HG03565 (cell line): ENCODE measurements around the gene ZCCHC24.
A peak's percentile ranks its signal among the peaks of the same experiment; 100 is the strongest.

Experiments
- ATAC-seq: cut with Tn5 transposase; IDR thresholded peaks from one replicate; pipeline ENCODE4 v1.9.1; 2021; ENCODE audit warnings: mild to moderate bottlenecking, moderate library complexity; ENCODE audit not compliant: unreplicated experiment

The ZCCHC24 gene

DNA sequence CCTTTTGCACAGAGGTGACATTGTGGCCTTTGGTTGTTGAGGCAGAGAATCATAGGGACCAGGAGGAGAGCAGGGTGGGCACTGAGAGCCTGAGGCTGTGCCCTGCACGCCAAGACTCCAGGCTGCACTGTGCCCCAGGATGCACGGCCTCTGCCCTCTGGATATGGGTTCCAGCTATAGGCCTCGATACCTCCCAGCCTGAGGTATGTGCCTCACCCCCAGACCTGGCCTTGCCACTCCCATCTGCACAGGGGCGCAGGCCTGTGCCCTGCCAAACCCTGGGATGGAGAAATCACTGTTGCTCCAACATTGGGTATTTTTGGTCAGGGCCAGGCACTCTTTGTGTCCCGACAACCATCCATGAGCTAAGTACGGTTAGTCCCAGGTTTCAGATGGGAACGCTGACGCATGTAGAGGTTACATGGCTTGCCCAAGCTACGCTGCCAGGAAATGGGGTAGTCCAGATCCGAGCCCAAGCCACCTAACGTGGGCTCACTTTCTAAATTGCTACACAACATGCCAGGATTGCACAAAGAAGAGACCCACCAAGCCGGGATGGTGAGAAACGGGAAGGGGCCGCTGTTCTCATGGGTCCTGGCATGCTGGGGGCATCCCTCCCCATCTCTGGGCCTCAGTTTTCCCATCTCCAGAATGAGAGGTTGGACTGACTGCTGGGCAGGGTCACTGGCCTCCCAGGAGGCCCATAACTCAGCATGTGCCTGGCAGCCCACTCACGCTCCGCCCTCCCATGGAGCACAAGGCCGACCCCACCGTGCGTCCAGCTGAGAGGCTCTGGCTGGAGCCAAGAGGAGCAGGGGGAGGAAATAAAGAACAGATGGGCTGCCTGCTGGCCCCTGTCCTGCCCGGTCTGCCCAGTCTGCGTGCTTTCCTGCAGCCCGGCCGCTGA lies 44.2 kb downstream of the ZCCHC24 start:
- ATAC-seq: no peak

GRCh38 chr10:79400146-79401004 lies 45.0 kb downstream of the ZCCHC24 start:
- peak; percentile 40 for ATAC-seq

- no peak for ATAC-seq
Measured at GRCh38 chr10:79399223-79399831, 46.1 kb downstream of the ZCCHC24 start.

- no peak for ATAC-seq
Measured at GRCh38 chr10:79398642-79399041, 46.8 kb downstream of the ZCCHC24 start.

DNA sequence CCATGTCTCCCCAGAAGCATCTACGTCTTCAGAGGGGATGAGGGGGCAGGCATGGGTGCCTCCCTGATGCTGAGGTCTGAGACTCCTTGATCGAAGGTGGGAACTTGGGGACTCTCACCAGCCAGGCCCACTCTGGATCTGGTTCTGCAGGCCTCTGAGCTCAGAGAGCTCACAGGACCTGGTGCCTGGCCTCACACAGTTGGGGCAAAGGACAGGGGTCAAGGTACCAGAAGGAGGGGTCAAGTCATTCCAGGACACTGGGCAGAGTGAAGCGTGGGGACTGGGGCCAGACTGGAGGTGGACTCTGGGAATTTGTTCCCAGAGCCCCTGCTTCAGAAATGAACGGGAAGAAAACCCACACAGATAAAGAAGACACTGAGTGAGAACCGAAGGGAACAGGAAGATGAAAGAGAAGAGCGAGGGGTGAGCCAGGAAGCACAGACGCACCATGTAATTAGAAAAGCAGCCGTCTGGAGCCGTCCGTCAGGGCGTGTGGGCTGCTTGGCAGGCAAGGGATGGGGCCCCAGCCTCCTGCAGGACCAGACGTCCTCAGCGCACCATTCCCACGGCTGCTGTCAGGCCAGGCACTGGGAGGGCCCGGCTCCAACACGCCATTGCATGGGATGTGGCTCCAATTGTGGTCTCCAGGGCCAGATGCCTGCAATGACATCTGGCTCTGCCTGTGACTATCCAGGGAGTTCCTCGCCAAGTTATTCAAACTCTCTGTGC lies 47.7 kb downstream of the ZCCHC24 start:
- ATAC-seq: no peak

GRCh38 chr10:79397051-79397450 lies 48.4 kb downstream of the ZCCHC24 start:
- ATAC-seq: no peak

DNA sequence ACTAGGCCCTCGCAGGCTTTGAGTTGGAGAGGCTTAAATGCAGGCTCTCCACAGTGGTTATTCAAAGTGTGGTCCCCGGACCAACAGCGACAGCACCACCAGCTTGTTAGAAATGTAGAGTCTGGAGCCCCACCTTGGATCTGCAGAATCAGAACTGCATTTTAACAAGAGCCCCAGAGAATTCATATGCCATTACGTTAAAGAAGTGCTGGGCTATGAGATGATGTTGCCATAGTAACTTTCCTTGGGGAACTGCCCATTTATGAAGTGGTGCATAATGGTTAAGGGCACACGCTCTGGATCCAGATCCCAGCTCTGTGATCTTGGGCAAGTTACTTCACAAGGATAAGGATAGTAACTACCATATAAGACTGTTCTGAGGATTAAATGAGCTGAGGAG lies 48.9 kb downstream of the ZCCHC24 start:
- ATAC-seq: no peak

- no peak for ATAC-seq
Measured at GRCh38 chr10:79394664-79395063, 50.8 kb downstream of the ZCCHC24 start.

DNA sequence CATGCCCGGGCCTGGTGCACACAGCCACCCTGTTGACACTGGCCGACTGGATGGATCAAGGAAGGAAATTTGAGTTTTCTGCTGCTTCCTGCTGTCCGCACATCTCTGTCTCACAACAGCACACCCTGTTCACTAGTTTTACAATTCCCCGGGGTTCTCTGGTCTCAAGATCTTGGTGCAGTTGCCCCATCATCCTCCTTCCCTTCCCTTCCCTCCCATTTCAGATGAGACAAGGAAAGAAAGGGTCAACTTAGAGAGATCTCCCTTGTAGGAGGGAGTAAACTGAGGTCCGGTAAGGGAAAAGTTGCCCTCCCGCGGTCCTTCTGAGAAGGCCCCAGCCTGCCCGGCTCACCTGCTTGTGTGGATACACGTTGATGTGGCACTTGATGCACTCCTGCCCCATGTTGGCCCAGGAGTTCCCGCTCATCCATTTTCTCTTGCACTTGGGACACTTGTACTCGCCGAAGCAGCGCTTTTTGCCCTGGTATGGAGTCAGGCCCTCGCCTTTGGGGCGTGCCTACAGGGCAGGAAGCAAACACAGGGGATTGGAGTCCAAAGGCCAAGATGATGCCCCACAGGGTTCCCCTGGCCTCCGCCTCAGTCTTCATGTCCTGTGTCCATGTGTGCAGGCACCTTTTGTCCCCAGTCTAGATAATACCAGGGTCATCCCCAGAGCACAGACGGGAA lies 51.4 kb downstream of the ZCCHC24 start:
- no peak for ATAC-seq

GRCh38 chr10:79393221-79393923 lies 52.1 kb downstream of the ZCCHC24 start:
- no peak for ATAC-seq

DNA sequence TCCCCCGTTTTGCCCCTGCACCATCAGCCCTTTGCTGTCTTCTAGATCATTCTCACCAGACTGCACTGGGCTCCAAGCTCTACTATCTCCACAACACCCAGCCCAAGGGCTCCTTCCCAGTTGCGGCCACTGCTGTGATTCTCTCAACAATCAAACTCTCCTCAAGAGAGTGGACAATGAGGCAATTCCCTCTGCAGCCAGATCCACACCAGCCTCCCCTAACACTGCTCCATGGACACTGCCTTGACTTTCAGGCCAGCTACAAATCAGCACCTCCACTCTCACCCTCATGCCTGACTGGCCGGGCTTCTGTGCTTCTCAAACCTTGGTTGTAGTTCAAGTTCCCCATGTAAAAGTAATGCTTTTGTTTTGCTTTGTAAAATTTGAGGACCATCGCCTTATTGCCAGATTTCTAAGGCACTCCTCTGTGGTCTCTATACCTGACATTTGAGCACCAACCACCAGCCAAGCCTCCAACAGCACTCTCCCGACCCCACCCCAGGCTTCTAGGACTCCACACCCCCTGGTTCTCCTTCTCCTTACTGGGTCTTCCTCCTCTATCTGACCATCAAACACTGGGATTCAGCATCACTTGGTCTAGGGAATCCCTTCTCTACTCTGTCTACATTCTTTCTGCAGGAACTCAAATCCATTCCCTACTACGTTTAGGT lies 52.8 kb downstream of the ZCCHC24 start:
- no peak for ATAC-seq

GRCh38 chr10:79392020-79392398 lies 53.4 kb downstream of the ZCCHC24 start:
- ATAC-seq: no peak

GRCh38 chr10:79391231-79392019 lies 54.0 kb downstream of the ZCCHC24 start:
- no peak for ATAC-seq

DNA sequence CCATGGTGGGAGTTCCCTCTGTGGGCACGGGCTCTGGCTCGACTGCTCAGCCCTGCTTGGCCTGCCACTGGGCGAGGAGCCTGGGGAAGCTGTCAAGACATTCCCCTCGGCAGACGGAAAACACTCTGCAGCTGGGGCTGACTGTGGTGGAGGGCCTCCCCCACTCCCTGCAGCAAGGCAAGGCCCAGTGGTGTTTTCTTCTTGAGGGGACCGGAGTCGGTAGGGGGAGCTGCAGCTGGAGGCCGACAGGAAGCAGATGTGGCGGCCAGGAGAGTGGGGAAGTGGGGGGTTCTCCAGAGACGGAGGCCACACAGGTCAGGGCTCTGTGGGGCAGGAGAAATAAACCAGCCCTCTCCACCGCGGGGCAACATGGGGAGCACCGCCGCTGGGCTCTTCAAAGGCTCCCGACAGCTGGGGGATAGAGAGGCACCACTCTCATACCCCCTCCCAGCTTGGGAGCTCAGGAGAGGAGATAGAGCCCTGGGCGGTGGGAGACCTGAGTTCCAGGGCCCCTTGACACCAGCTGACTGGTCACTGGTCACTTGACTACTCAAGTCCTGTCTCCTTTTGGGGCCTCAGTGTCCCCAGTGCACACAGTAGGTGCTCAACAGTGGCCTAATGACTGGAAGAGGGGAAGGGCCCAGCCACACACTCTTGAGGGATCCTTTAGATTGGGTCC lies 54.7 kb downstream of the ZCCHC24 start:
- no peak for ATAC-seq

- no peak for ATAC-seq
Measured at GRCh38 chr10:79390057-79390456, 55.4 kb downstream of the ZCCHC24 start.

DNA sequence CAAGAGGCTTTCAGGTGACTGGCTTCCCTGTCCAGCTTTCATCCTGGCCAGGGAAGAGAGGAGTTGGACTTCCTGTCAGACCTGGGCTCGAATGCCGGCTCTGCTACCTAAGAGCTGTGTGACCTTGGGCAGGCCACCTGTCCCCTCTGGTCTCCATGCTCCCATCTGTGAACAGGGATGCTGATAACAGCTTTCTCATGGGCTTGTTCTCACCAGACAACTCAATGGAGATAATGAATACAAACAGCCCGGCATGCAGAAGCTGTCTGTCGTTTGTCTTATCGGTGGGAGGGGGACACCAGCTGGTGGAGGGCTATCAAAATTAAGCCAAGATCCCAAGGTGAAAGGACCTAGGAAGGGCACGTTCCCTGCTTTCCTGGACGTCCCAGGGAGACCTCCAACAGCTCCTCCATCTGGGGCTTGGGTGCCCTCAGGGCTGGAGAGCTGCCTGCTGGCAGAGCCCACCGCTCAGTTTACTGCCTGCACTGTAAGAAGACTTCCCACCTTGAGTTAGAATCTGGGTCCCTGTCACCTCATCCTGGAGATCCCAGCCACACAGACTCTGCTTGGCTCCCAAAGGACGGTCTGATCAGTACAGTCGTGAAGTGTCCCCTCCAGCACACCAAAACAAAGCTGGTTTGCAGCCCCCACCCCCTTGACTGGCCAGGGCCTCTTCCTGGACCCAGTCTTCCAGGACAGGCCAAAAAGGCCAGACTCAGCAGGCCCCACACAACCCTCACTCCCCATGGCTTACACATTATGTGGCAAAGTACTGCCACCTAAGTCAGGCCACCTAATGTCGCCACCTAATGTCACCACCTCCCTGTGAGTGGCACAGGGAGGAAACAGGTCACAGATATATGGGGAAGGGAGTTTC lies 57.2 kb downstream of the ZCCHC24 start:
- no peak for ATAC-seq

- no peak for ATAC-seq
Measured at GRCh38 chr10:79387466-79387973, 57.9 kb downstream of the ZCCHC24 start.
